Choroid plexus epithelial cell (primary cell): ENCODE measurements around the gene STK38.
A peak's percentile ranks its signal among the peaks of the same experiment; 100 is the strongest.
"Not testable (repeated sequence)": the region's sequence is repeated elsewhere in the genome, so short reads cannot be mapped to it uniquely, and the experiment has no call there.

Experiments
- DNase-seq: peaks from one replicate; pipeline ENCODE4 v3.0.0-alpha.2; 2010; ENCODE audit warnings: low read depth
- H3K4me3 ChIP-seq: 2 replicates; pipeline ENCODE4 v1.5.1; 2011; ENCODE audit warnings: low read depth, mild to moderate bottlenecking, control low read depth, low read length, moderate library complexity
- CTCF ChIP-seq: conservative IDR thresholded peaks from 2 replicates; pipeline ENCODE4 v1.5.1; 2011; ENCODE audit warnings: low read depth, mild to moderate bottlenecking, control low read depth, inconsistent platforms, low read length, moderate library complexity

Gene STK38

GRCh38 chr6:36492092-36492491 lies 55.2 kb downstream of the STK38 start:
- DNase-seq, result no peak
- no peak overlapping the region for H3K4me3 ChIP-seq
- no peak for TF ChIP-seq CTCF

GRCh38 chr6:36491378-36491965 lies 55.8 kb downstream of the STK38 start:
- H3K4me3 ChIP-seq, result no peak overlapping the region
- DNase-seq, result peak; percentile 33
- TF ChIP-seq CTCF, result no peak

GRCh38 chr6:36489426-36489825 lies 57.9 kb downstream of the STK38 start:
- TF ChIP-seq CTCF, result no peak
- no peak overlapping the region for H3K4me3 ChIP-seq
- no peak for DNase-seq

- H3K4me3 ChIP-seq, result no peak overlapping the region
- no peak for TF ChIP-seq CTCF
- no peak for DNase-seq
Observed at GRCh38 chr6:36488221-36488620, 59.1 kb downstream of the STK38 start.

- no peak for TF ChIP-seq CTCF
- no peak overlapping the region for H3K4me3 ChIP-seq
- DNase-seq, result no peak
Observed at GRCh38 chr6:36487698-36488097, 59.6 kb downstream of the STK38 start.

GRCh38 chr6:36484736-36485135 lies 62.5 kb downstream of the STK38 start:
- no peak for TF ChIP-seq CTCF
- no peak for DNase-seq
- no peak overlapping the region for H3K4me3 ChIP-seq

- DNase-seq, H3K4me3 ChIP-seq: not testable (repeated sequence)
Observed at GRCh38 chr6:36483326-36483725, 64.0 kb downstream of the STK38 start.
